PC-3 (cell line): ENCODE results near the gene BTBD18. TPM values are rescaled to one million over a fixed set of nuclear protein-coding genes. Genes with fewer than 3 reads are reported as not detected.
"Not testable (repeated sequence)": the region's sequence is repeated elsewhere in the genome, so short reads cannot be mapped to it uniquely, and the experiment has no call there.

Source experiments
- ATAC-seq: fragments of 200-7000 bp; cut with Tn5 transposase; 2 replicates; pipeline ENCODE4 v1.9.1; 2020; ENCODE audit warnings: mild to moderate bottlenecking, moderate library complexity
- BruUV-seq: library from RNA; stranded (reverse); fragments of 400-500 nt; replicated peaks from 2 replicates; lab custom pipeline; 2021; lab: Mats Ljungman, UMichigan
- CTCF ChIA-PET: fragments of 300-600 bp; sonication (Branson Sonifier 250); formaldehyde crosslinking; loops from one replicate; lab custom pipeline; 2022; ENCODE audit warnings: antibody characterized with exemption; lab: Charles Lee
- POLR2A ChIA-PET: fragments of 300-600 bp; sonication (Branson Sonifier 250); formaldehyde crosslinking; loops from one replicate; lab custom pipeline; 2022; ENCODE audit warnings: antibody characterized with exemption; ENCODE audit not compliant: unreplicated experiment; lab: Charles Lee
- DNase-seq: peaks from one replicate; pipeline ENCODE4 v3.0.0-alpha.2; 2015
- H2AFZ ChIP-seq: fragments of 300-600 bp; sonication (generic); 2 replicates; pipeline ENCODE4 v1.6.0; 2016; ENCODE audit warnings: antibody characterized with exemption, low read length
- H3F3A ChIP-seq: fragments of 300-600 bp; sonication (generic); one replicate; pipeline ENCODE4 v1.6.0; 2017; ENCODE audit warnings: antibody characterized with exemption, low read length, control low read depth, mild to moderate bottlenecking; ENCODE audit not compliant: unreplicated experiment
- H3K27ac ChIP-seq: fragments of 300-600 bp; sonication (generic); 2 replicates; pipeline ENCODE4 v1.5.1; 2016; ENCODE audit warnings: mild to moderate bottlenecking, low read length
- H3K27me3 ChIP-seq: fragments of 300-600 bp; sonication (generic); 2 replicates; pipeline ENCODE4 v1.6.1; 2016; ENCODE audit warnings: low read length, mixed read lengths
- H3K36me3 ChIP-seq: fragments of 300-600 bp; sonication (generic); 2 replicates; pipeline ENCODE4 v1.6.1; 2016; ENCODE audit warnings: low read depth, mixed run types, low read length, mixed read lengths
- H3K4me1 ChIP-seq: fragments of 300-600 bp; sonication (generic); 2 replicates; pipeline ENCODE4 v1.5.1; 2016; ENCODE audit warnings: low read length; ENCODE audit not compliant: insufficient read depth
- H3K4me2 ChIP-seq: fragments of 300-600 bp; sonication (generic); 2 replicates; pipeline ENCODE4 v1.6.0; 2016; ENCODE audit warnings: low read length
- H3K4me3 ChIP-seq: fragments of 300-600 bp; sonication (generic); 2 replicates; pipeline ENCODE4 v1.5.1; 2016; ENCODE audit warnings: mild to moderate bottlenecking, low read length, mixed read lengths
- H3K79me2 ChIP-seq: fragments of 300-600 bp; sonication (generic); 2 replicates; pipeline ENCODE4 v1.6.1; 2017; ENCODE audit warnings: low read length, mixed read lengths
- H3K9ac ChIP-seq: fragments of 300-600 bp; sonication (generic); 2 replicates; pipeline ENCODE4 v1.6.0; 2016; ENCODE audit warnings: mild to moderate bottlenecking, low read length
- H3K9me2 ChIP-seq: fragments of 300-600 bp; sonication (generic); replicated peaks from 2 replicates; pipeline ENCODE4 v1.6.1; 2016; ENCODE audit warnings: mixed run types, low read length, mixed read lengths
- H3K9me3 ChIP-seq: fragments of 300-600 bp; sonication (generic); 2 replicates; pipeline ENCODE4 v1.6.1; 2016; ENCODE audit warnings: low read length, mixed read lengths
- H4K20me1 ChIP-seq: fragments of 300-600 bp; sonication (generic); 2 replicates; pipeline ENCODE4 v1.6.1; 2016; ENCODE audit warnings: low read length, mixed read lengths
- EZH2 ChIP-seq: fragments of 300-600 bp; sonication (generic); IDR thresholded peaks from one replicate; pipeline ENCODE4 v1.6.1; 2017; ENCODE audit warnings: antibody characterized with exemption, mild to moderate bottlenecking, low read length; ENCODE audit not compliant: unreplicated experiment
- EZH2phosphoT487 ChIP-seq: fragments of 300-600 bp; sonication (generic); IDR thresholded peaks from 2 replicates; pipeline ENCODE4 v1.6.1; 2018; ENCODE audit warnings: mild to moderate bottlenecking, antibody characterized with exemption, low read length, borderline replicate concordance
- intact Hi-C: fragments of 100-400 bp; cut with micrococcal nuclease; formaldehyde crosslinking; loops from 2 replicates; pipeline ENCODE4 v1.9.0; 2023
- total RNA-seq: library from RNA; depleted of rRNA; stranded (reverse); fragments of >200 nt; gene quantifications from 2 replicates; pipeline ENCODE4 v1.2.3, GENCODE V29; 2014
- TF ChIP-seq, protein P1 (sequence below): fragments of 300-600 bp; sonication (generic); conservative IDR thresholded peaks from 2 replicates; pipeline ENCODE4 v1.5.1; 2017; ENCODE audit warnings: antibody characterized with exemption, low read depth, mild to moderate bottlenecking, low read length

Gene BTBD18
- total RNA-seq, 1 experiment from 2014 or later = not detected

DNA sequence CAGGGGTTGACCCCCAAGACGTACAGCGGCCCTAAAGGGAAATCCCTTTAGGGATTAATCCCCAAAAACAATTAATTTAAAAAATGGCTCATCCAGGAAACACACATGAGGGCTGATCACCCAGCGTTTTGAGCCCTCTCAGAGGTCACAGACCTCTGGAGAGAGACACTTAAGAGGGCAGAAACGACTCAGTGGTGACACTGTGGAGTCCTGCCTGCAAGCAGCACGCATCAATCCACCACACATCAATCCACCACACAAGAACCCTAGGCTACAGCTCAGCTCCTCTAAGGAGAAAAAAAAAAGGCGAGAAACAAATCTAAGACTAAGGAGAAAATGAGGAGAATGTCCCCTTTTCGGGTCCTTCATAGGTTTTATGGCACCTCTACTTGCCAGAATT, 22.8 kb downstream of the BTBD18 start:
- POLR2A ChIA-PET = no interaction called here
- no peaks in the 10 kb centered on the region for H3K27me3 ChIP-seq
- CTCF ChIA-PET = no interaction called here
- peaks cover 41% of the 10 kb centered on the region for H4K20me1 ChIP-seq
- H2AFZ ChIP-seq = no peak overlapping the region
- no peak overlapping the region for H3K9ac ChIP-seq
- H3F3A ChIP-seq = no peaks in the 10 kb centered on the region
- no peak for TF ChIP-seq EZH2
- no peak for TF ChIP-seq EZH2phosphoT487
- TF ChIP-seq, protein P1, sequence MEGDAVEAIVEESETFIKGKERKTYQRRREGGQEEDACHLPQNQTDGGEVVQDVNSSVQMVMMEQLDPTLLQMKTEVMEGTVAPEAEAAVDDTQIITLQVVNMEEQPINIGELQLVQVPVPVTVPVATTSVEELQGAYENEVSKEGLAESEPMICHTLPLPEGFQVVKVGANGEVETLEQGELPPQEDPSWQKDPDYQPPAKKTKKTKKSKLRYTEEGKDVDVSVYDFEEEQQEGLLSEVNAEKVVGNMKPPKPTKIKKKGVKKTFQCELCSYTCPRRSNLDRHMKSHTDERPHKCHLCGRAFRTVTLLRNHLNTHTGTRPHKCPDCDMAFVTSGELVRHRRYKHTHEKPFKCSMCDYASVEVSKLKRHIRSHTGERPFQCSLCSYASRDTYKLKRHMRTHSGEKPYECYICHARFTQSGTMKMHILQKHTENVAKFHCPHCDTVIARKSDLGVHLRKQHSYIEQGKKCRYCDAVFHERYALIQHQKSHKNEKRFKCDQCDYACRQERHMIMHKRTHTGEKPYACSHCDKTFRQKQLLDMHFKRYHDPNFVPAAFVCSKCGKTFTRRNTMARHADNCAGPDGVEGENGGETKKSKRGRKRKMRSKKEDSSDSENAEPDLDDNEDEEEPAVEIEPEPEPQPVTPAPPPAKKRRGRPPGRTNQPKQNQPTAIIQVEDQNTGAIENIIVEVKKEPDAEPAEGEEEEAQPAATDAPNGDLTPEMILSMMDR = no peak
- H3K9me2 ChIP-seq = no peaks in the 10 kb centered on the region
- H3K4me2 ChIP-seq = no peak overlapping the region
- intact Hi-C loops = no loop called here
- no peak overlapping the region for H3K27ac ChIP-seq
- H3K79me2 ChIP-seq = peaks cover 96% of the 10 kb centered on the region
- H3K4me3 ChIP-seq = no peak overlapping the region
- H3K9me3 ChIP-seq = no peaks in the 10 kb centered on the region
- DNase-seq (no peak), ATAC-seq (no peak)
- H3K4me1 ChIP-seq = no peaks in the 10 kb centered on the region
- H3K36me3 ChIP-seq = peaks cover 28% of the 10 kb centered on the region
- no TSS peak for BruUV-seq

DNA sequence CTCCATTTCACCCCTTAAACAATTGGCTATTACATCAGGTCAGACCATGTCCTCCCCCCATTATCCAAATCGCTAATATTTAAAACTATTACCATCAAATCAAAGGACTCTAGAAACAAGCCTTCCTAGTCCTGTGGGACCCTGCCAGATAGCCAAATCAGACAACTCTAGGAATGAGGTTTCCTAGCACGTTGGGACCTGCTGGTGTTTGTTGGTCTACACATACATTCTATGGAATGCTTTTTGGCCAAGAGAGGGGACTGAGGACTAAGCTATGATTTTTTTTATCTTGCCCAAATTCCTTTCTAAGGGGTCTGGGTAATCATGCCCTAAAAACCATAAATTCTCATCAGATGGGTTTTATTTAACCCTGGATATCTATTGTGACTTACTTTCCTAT, 24.4 kb downstream of the BTBD18 start:
- DNase-seq (no peak), ATAC-seq (no peak)
- Histone ChIP-seq H3K9me2 (no peaks in the 10 kb centered on the region), H3K4me1 (no peaks in the 10 kb centered on the region), H3K36me3 (peaks cover 30% of the 10 kb centered on the region; the same call in 1 of the 2 replicates), H3F3A (no peaks in the 10 kb centered on the region), H3K79me2 (peaks cover 95% of the 10 kb centered on the region), H3K27ac (no peak overlapping the region), H3K9ac (no peak overlapping the region), H4K20me1 (peaks cover 35% of the 10 kb centered on the region), H3K4me2 (no peak overlapping the region), H2AFZ (no peak overlapping the region), H3K27me3 (no peaks in the 10 kb centered on the region), H3K4me3 (no peak overlapping the region), H3K9me3 (no peaks in the 10 kb centered on the region)
- ChIA-PET CTCF (no interaction called here), POLR2A (no interaction called here)
- intact Hi-C loops = no loop called here
- BruUV-seq = no TSS peak
- TF ChIP-seq, protein P1 = no peak
- TF ChIP-seq EZH2phosphoT487 (no peak), EZH2 (no peak)

GRCh38 chr11:57716726-57717125, 34.9 kb downstream of the BTBD18 start:
- Histone ChIP-seq H3K36me3 (peaks cover 16% of the 10 kb centered on the region), H4K20me1 (peaks cover 38% of the 10 kb centered on the region), H3K4me1 (peaks cover 15% of the 10 kb centered on the region), H3K79me2 (peaks cover 70% of the 10 kb centered on the region)
- BruUV-seq, H2AFZ ChIP-seq, POLR2A ChIA-PET, H3K9me3 ChIP-seq, H3K4me3 ChIP-seq, intact Hi-C loops, ATAC-seq, H3K9ac ChIP-seq, H3K27ac ChIP-seq, CTCF ChIA-PET, DNase-seq, H3K4me2 ChIP-seq, H3F3A ChIP-seq, H3K27me3 ChIP-seq, H3K9me2 ChIP-seq: not testable (repeated sequence)
